Measurements from ENCODE around the gene CFAP61. TPM values are rescaled to one million over a fixed set of nuclear protein-coding genes. Genes with fewer than 3 reads are reported as not detected.

CFAP61 gene
- total RNA-seq, 6 donors from 2014 or later, result 0.37 to 14.3 (median 6.1) TPM

GRCh38 chr20:20139403-20139802, 87.1 kb downstream of the CFAP61 start:
- H3K27me3 ChIP-seq, result no peaks in the 10 kb centered on the region
- DNase-seq (no peak), ATAC-seq (ENCODE audit: low FRiP score in 2 of 2) (no peak)
- no peak overlapping the region for H3K4me3 ChIP-seq
- TF ChIP-seq EP300 (IDR thresholded peaks at IDR 0.05) (no peak), POLR2A (IDR thresholded peaks at IDR 0.05) (no peak), POLR2AphosphoS5 (IDR thresholded peaks at IDR 0.05) (no peak)
- TF ChIP-seq, protein P1, sequence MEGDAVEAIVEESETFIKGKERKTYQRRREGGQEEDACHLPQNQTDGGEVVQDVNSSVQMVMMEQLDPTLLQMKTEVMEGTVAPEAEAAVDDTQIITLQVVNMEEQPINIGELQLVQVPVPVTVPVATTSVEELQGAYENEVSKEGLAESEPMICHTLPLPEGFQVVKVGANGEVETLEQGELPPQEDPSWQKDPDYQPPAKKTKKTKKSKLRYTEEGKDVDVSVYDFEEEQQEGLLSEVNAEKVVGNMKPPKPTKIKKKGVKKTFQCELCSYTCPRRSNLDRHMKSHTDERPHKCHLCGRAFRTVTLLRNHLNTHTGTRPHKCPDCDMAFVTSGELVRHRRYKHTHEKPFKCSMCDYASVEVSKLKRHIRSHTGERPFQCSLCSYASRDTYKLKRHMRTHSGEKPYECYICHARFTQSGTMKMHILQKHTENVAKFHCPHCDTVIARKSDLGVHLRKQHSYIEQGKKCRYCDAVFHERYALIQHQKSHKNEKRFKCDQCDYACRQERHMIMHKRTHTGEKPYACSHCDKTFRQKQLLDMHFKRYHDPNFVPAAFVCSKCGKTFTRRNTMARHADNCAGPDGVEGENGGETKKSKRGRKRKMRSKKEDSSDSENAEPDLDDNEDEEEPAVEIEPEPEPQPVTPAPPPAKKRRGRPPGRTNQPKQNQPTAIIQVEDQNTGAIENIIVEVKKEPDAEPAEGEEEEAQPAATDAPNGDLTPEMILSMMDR (IDR thresholded peaks at IDR 0.05), result no peak
- H3K4me1 ChIP-seq, result no peaks in the 10 kb centered on the region
- H3K27ac ChIP-seq, result no peak overlapping the region
- WGBS, 2 donors, result 78 to 85% methylated on average over 5 of the region's 5 CpGs
- no peaks in the 10 kb centered on the region for H3K36me3 ChIP-seq
- peaks cover 0 to 3% (median 0%) of the 10 kb centered on the region in 4 donors for H3K9me3 ChIP-seq

GRCh38 chr20:20143165-20143564, 90.8 kb downstream of the CFAP61 start:
- Histone ChIP-seq H3K27ac (no peak overlapping the region), H3K9me3 (no peaks in the 10 kb centered on the region), H3K4me1 (no peaks in the 10 kb centered on the region), H3K36me3 (no peaks in the 10 kb centered on the region), H3K27me3 (no peaks in the 10 kb centered on the region), H3K4me3 (no peak overlapping the region)
- WGBS, 2 donors, result 65 to 77% methylated on average over 2 of the region's 2 CpGs
- DNase-seq (no peak), ATAC-seq (ENCODE audit: low FRiP score in 2 of 2) (no peak)
- TF ChIP-seq POLR2A (IDR thresholded peaks at IDR 0.05), result no peak
- TF ChIP-seq, protein P1 (IDR thresholded peaks at IDR 0.05), result no peak
- no peak for TF ChIP-seq EP300 (IDR thresholded peaks at IDR 0.05)
- no peak for TF ChIP-seq POLR2AphosphoS5 (IDR thresholded peaks at IDR 0.05)

GRCh38 chr20:20143646-20144045, 91.3 kb downstream of the CFAP61 start:
- H3K27ac ChIP-seq, result no peak overlapping the region
- no peaks in the 10 kb centered on the region for H3K27me3 ChIP-seq
- H3K4me3 ChIP-seq, result no peak overlapping the region
- WGBS, 2 donors, result 34 to 45% methylated on average over 2 of the region's 2 CpGs
- ATAC-seq (ENCODE audit: low FRiP score in 2 of 2) (no peak), DNase-seq (no peak)
- no peaks in the 10 kb centered on the region for H3K9me3 ChIP-seq
- H3K4me1 ChIP-seq, result no peaks in the 10 kb centered on the region
- no peaks in the 10 kb centered on the region for H3K36me3 ChIP-seq
- TF ChIP-seq EP300 (IDR thresholded peaks at IDR 0.05), result no peak
- no peak for TF ChIP-seq POLR2AphosphoS5 (IDR thresholded peaks at IDR 0.05)
- TF ChIP-seq POLR2A (IDR thresholded peaks at IDR 0.05), result no peak
- TF ChIP-seq, protein P1 (IDR thresholded peaks at IDR 0.05), result no peak

- Histone ChIP-seq H3K27me3 (no peaks in the 10 kb centered on the region), H3K4me1 (no peaks in the 10 kb centered on the region), H3K36me3 (no peaks in the 10 kb centered on the region), H3K27ac (no peak overlapping the region), H3K9me3 (peaks cover 0 to 11% (median 4%) of the 10 kb centered on the region in 4 donors), H3K4me3 (no peak overlapping the region)
- TF ChIP-seq EP300 (IDR thresholded peaks at IDR 0.05) (no peak), POLR2A (IDR thresholded peaks at IDR 0.05) (no peak), POLR2AphosphoS5 (IDR thresholded peaks at IDR 0.05) (no peak)
- TF ChIP-seq, protein P1 (IDR thresholded peaks at IDR 0.05), result no peak
- ATAC-seq (ENCODE audit: low FRiP score in 2 of 2), result no peak
- 77 to 84% methylated on average over 2 of the region's 2 CpGs for whole genome bisulfite sequencing, 2 donors
- DNase-seq, result no peak
Observed at GRCh38 chr20:20148779-20149178, 96.4 kb downstream of the CFAP61 start.

- Histone ChIP-seq H3K9me3 (peaks cover 0 to 11% (median 4%) of the 10 kb centered on the region in 4 donors), H3K4me1 (no peaks in the 10 kb centered on the region), H3K27me3 (no peaks in the 10 kb centered on the region), H3K27ac (no peak overlapping the region), H3K4me3 (no peak overlapping the region), H3K36me3 (no peaks in the 10 kb centered on the region)
- WGBS, 2 donors, result 69 to 81% methylated on average over 2 of the region's 2 CpGs
- no peak for DNase-seq
- TF ChIP-seq, protein P1 (IDR thresholded peaks at IDR 0.05), result no peak
- no peak for TF ChIP-seq POLR2A (IDR thresholded peaks at IDR 0.05)
- no peak for TF ChIP-seq POLR2AphosphoS5 (IDR thresholded peaks at IDR 0.05)
- TF ChIP-seq EP300 (IDR thresholded peaks at IDR 0.05), result no peak
- ATAC-seq (ENCODE audit: low FRiP score in 2 of 2), result no peak
Observed at GRCh38 chr20:20150241-20150640, 97.9 kb downstream of the CFAP61 start.
